Amygdala (tissue), 56 donors: Measurements from ENCODE around the gene NUAK2.

Experiments used
- DNase-seq, 56 donors: peaks; one replicate each; lab custom pipeline; 2025; lab: John Stamatoyannopoulos, UW

The NUAK2 gene

DNA sequence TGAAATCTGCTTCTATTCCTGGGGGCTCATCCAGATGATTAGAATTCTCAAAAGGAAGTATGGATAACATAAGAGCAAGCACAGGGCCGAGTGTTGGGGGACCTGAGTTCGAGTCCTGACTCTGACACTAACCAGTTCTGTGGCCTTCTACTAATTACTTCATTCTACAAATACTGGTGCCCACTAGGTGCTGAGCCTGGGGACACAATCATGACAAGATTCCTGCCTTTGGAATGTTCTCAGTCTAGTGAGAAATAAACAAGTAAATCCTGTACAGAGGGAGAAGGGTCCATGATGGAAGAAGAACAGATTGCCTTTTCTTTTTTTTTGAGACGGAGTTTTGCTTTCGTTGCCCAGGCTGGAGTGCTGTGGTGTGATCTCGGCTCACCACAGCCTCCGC lies 2.2 kb upstream of the NUAK2 start:
- no peak for DNase-seq

DNA sequence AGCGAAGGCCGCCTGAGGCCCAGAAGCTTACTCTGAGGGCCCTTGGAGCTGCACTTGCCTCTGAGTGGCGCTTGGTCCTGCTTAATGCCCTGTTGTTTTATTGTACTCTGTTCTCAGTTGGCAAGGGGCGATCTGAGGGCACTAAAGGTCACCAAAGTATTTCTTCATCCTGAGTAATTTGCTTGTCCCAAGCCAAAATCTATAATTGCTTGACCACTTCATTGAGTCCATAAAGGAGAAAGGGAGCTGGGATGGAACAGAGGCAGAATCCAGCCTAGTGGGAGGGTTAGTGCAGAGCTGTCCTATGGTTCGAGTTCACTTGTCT lies 376 bp upstream of the NUAK2 start:
- no peak for DNase-seq

DNA sequence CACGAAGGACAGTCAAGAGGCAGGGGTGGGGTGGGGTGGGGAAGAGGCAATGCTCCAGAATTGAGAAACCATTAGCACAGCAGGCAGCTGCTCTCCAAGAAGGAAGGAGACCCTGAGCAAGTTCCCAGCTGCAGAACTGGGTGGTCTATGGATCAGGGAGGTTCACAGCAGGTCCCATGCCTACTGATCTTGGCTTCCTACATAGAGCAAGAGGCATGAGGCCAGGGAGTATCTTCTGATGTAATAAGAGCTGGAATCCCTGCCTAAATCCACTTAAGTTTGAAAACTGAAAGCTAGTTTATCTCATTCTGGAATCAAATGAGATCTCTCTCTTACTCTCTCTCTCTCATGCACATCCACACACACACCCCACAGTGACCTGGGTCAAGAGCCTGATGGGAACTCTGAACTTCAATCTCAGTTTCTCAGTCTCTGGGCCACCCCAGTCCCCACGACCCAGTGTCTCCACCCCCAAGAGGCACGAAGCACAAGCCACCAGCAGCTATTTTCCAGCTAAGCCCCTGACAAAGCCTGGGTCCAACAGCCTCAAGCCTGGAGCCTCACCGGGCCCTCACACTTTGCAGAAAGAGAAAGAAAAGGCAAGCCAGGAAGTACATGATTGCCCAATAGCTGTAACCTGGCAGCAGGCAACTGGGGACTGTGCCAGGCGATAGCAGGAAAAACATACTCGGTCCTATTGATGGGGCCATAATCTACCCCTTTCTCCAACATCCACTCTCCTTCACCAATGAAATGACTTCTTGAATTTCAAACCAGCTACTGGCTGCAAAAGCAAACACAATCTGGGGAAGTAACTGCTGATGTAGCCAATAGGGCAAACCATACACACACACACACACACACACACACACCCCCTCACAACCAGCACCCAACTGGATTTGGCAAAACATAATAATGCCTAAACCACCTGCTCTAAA lies 2.2 kb downstream of the NUAK2 start:
- DNase-seq, result peak in 3 of 56 donors; percentile 9 to 42 (median 13)

DNA sequence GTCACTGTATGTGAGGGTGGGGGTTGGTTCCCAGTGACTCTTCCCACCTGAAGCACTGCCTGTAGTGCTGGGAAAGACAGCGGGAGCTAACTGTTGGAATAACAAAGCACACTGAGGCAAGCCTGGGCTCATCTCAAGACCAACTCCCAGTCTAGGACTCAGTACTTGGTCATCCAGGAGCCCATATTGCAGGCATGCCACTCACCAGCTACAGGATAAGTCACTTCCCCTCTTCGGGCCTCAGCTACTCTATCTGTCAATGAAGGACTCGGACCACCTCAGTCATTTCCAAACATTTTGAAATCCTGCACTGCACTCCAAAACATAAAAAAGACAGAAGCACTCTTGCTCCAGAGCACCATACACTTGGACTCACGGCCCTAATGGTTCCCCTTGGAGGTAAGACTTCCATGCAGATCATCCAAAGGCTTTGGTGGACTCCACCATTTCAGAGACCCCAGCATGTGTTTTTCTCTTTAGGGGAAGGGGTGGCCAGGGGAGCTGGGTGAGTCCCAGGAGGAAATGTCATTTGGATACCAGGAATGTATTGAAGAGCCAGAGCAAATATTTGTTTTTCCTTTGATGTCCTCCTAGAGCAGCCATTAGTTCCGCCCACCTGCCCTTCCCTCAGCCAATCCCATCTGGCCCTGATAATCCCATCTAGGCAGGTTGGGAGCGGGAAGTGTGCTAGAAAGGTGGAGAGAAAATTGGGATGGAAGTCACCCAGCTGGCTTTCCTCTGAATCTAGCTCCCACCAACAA lies 3.1 kb downstream of the NUAK2 start:
- no peak for DNase-seq

DNA sequence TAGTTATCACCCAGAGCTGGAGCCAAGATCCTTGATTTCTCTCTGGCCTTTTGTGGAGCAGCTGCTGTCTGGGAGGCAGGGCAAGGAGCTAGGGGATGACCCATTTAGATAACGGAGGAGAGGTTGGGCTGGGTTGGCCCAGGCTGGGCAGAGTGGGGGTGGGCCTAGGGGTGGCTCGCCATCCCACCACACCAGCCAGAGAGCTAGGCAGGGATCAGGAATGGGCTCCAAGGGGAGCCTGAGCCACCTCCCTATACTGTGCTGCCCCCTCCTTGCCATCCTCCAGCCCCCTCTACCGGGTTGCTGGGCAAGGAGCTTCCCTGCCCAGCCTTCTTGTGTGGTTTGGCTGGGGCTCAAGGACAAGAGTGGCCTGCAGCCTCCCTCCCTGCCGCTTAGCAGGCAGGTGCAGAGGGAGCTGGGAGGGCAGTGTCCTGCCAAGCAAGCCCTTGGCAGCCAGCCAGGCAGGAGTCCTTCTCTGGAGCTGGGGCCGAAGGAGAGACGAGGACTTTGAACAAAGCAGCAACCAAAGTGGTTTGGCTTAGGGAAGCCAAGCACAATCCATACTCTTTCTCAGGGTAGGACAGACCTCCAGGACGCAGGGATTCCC lies 4.1 kb downstream of the NUAK2 start:
- peak in 34 of 56 donors; percentile 7 to 81 (median 32) for DNase-seq

DNA sequence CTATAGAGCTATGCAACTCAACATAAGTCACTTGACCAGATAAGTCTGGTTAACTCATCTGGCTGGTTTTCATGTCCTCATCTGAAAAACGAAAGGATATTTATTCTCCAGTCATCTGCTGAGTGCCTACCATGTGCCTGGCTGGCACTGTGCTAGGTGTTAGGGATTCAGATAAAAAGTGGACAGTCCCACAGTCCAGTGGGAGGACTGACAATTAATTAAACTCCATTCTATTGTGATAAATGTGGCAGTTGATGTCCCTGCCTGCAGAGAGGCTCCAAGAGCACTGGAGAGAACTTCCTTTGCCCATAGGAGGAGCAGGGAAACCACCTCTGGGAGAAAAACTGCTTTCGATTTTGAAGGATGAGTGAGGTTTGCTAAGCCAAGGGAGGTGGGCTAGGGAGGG lies 5.4 kb downstream of the NUAK2 start:
- no peak for DNase-seq

DNA sequence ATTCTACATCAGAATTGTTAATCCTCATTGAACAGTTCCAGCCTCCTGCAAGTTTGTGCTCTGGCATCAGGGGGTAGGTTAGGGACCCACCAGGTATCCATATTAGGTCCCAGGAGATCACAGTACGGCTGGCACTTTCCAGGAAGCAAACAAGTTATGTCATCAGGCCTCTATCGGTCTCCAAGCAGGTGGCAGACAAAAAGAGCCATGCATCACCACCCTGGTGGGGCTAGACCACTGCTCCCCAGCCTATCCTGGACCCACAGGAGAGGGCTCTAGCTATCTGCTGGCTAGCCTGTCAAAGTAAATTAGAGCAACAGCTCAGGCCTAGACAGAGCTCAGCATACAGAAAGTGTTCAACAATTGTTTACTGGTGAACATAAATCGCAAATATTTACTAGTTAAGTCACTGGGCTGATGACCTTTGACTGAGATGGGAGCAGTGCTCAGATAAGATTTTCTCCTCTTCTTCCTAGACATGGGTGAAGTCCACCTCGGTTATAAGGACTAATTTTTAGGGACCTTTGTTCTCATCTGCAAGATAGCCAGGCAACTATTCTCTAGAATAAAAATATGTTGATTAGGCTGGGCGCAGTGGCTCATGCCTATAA lies 6.4 kb downstream of the NUAK2 start:
- no peak for DNase-seq

DNA sequence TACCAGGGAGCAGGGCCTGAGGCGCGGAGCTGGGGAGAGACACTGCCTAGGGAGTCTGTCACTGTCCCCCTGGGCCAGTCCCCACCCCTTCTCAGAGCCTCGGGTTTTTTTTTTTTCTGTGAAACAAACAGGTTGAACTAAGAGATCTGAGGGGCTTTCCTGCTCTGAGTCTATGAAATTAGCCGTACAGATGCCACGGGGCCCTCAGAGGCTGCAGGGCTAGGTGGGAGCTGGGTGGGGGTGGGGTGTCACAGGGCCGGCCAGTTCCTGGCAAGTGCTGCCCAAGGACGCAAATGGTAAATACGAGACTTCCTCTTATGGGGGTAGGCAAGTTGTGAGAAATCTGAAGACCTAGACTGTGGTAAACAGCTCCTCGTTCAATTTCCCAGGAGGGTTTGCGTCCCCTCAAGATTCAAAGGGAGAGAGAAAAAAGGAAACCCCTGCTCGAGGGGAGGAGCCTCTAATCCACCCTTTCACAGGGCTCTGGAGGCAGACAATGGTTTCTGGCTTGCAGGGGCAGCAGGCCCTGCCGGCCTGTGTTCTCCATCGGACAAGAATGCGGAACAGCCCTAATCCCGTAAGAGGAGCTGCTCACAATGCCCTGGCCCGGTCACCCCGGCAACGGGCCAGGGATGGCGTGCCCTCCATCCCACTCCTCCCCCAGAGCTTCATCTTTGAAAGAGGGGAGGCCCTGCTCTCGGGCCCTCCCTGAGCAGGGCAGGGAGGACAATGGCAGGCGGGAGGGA lies 7.8 kb downstream of the NUAK2 start:
- DNase-seq, result peak in 41 of 56 donors; percentile 8 to 68 (median 37)

DNA sequence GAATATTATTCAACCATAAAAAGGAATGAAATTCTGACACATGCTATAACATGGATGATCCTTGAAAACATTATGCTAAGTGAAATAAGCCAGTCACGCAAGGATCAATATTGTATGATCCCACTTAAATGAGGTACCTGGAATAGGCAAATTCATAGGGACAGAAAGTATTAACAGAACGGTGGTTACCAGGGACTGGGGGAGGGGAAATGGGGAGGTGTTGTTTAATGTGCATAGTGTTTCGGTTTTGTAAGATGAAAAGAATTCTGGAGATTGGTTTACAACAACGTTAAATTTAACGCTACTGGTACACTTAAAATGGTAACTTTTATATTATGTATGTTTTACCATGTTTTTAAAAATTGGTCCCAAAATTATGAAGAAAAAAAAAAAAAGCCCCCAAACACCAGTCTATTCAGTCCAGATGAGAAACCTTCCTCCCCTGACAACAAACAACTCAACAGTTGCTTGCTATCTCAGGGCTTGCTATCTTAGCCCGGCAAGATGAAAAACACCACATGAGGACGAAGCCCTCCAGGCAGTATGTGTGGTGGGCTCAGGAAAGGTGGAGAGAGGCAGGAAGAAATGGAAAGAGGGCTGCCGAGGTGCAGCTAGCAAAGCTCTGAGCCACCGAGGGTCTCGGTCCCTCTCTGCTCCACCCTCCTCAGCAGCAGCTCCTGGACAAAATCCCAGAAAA lies 8.5 kb downstream of the NUAK2 start:
- DNase-seq, result no peak

DNA sequence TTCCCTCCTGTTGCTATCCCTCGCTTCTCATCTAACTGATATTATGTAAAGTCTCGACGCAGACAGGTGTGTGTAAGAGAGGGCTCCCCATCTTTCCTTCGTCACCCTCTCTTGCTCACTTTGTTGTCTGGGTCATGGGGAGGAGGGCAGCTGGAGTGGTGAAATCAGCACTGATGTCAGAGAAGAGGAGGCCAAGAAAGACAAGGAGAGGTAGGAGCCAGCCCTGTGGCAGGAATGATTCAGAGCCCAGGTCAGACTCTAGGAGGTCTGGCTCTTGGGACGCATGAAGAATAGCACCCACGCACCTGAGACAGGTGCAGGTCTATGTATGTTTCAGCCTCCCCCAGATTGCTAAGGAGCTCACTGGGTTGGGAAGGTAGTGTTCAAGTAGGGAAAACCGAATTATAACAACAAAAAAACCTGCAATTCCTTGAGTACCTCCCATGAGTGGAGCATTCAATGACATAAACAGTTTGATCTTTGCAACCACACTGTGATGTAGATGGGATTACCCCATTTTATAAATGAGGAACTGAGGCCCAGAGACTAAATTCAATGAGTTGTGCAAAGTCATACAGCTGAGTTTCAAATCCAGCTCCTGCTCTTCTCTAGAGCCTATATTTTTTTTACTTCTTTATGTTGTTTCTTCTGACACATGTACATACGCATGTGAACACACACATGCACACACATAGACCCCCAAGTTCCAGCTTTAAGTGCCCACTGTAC lies 10.4 kb downstream of the NUAK2 start:
- DNase-seq, result no peak

DNA sequence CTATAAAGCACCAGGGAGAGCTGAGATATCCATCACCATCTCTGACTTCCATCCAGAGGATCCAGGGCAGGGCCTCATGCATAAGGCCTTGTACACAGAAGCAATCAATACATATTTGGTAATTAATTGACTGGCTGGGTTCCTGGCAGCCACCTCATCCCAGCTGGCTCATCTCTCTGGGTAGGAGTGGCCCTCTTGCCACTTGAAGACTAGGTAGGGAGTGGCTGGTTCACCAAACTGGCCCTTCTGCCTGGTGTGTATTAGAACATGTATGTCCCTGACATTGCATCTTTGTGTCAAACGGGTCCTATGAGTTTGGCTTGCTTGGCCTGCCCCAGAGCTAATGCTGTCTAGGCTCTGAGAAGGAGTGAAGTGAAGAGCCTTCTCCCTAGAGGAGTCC lies 11.8 kb downstream of the NUAK2 start:
- no peak for DNase-seq

DNA sequence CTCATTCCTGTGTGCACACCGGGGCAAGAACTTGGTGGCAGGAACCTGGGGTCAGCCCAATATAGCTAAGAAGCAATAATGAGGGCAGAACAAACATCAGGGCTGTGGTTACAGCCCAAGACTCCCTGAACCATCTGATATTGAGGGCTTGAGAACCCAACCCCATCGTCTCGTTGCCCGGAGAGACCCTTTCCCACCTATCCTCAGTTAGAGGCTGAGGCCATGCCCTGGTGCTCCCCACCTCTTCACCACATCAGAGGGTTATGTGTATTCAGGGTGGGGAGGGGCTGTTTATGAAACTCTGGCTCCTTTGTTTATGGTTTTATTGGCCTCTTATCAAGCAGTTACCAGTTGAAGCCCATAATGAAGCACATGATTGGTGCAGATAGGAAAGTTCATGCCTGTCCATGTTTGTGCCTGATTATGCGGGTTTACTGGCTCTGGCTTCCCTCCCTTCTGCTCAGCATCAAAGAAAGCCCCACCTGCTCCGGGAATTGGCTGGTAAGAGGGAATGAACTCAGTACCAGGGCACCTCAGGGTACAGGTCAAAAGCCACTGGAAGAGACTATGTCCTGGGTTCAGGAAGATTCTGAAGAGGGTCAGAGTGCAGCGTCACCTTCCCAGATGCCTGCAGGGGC lies 14.5 kb downstream of the NUAK2 start:
- DNase-seq, result no peak

DNA sequence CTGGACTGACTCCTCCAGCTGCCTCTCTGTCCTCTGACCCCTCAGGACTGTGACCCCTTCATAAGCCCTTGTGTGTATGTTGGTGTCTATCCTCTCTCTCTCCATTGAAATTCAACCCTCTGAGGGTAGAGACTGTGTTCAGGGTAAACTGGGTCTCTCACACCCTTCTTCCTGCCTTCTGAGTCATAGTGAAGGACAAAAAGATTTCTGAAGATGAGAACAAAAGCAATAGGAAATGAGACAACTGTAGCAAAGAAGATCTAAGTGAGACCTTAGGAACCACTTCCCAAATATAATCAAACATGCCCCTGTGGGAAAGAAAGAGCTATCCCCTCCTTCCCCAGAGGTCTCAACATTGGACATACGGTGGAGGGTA lies 16.9 kb downstream of the NUAK2 start:
- no peak for DNase-seq

DNA sequence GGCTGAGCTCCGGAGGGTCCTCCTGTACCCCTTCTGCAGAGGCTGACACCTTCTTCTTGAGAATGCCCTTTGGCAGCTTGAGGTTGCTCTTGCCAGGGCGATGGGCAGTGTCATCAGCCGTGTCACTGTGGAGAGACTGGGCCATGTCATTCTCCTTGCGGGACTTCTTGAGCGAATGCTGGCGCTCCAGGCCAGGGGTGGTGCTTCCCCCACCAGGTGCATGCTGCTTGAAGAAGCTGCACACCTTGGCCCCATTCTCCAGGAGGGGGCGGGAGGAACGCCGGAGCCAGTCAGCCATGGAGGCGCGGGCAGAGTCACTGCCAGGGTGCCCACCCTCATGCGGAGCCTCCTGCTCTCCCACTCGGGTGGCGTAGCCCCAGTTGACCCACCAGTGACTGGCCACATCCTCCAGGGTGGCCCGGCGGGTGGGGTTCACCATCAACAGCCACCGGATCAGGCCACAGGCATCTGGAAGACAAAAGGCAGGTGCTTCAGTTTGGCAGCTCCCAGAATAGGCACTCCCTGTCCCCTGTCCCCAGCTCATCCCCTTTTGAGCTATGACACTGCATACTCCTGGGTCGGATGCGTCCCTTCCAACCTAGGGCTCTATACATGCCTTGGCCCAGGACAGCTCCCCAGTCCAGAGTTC lies 17.4 kb downstream of the NUAK2 start:
- no peak for DNase-seq

DNA sequence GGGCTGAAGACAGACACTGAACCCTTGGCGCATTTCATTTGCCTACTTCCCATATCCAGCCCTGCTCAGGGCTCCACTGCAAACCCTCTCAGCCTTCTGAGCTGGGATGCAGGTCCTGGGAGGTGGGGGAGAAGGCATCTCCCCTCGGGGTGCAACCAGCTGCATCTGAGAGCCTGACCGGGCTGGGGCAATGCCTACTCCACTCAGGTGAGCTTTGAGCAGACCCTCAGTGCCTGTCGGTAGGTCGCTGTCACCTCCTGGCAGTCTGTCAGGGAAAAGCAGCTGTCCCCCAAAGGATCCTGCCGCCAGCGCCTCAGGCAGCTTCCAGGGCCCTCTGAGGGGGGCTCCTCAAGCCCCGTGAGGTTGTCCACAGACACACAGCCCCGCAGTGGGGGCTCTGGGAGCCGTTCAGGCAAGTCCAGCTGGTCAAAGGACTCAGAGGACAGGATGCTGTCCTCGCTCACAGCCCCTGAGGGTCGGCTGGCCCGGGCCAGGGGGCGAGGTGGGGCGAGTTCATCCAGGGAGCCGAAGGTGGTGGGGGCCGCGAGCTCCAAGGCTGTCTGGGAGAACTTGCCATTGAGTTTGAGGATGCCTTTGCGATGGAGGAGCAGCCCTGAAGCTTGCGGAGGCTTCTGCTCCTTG lies 18.2 kb downstream of the NUAK2 start:
- no peak for DNase-seq

DNA sequence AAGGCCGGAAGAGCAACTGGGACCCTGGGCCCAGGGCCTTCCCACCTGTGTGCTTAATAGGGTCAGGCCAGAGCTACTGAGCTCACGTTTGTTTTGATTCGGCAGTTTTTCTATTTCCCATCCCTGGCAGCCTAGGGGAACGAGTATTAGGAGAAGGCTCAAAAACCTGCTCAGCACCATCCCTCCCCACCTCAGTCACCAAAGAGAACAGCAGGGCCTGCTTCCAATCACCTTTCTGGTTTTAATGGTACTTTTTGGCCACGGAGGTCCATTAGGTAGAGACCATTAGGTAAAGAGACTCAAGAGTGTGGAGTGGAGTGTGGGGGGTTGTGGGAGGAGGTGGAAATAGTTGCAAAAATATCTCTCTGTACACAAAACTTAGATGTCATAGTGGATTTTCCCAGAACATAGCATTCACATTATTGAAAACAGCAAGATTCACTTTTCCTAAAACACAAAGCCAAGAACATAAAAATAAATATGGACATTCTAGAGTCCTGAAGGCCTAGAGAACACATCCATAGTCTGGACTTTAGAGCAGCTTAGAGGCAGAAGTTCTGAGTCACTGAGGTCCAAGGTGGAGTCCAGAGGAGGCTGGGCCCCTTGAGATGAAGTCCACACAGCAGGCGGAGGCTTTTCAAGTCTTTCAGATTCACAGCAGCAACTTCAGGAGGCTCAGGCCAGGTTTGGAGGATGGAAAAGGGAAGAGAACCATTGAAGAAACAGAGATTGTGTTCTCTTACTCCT lies 19.5 kb downstream of the NUAK2 start:
- DNase-seq, result no peak
